Ishikawa (cell line): Measurements from ENCODE around the gene ZBTB5.

Experiments
- CEBPB ChIP-seq: IDR thresholded peaks from 2 replicates; pipeline ENCODE4 v1.6.1; 2012
- CREB1 ChIP-seq: IDR thresholded peaks from 2 replicates; pipeline ENCODE4 v1.6.1; 2012; ENCODE audit warnings: low read depth
- EGR1 ChIP-seq: IDR thresholded peaks from 2 replicates; pipeline ENCODE4 v1.6.1; 2012
- EP300 ChIP-seq: IDR thresholded peaks from 2 replicates; pipeline ENCODE4 v1.6.1; 2012; ENCODE audit warnings: borderline replicate concordance
- FOXM1 ChIP-seq: IDR thresholded peaks from 2 replicates; pipeline ENCODE4 v1.6.1; 2012; ENCODE audit warnings: low read depth, borderline replicate concordance
- MAX ChIP-seq: IDR thresholded peaks from 2 replicates; pipeline ENCODE4 v1.6.1; 2012
- NFIC ChIP-seq: IDR thresholded peaks from 2 replicates; pipeline ENCODE4 v1.6.1; 2012
- RAD21 ChIP-seq: IDR thresholded peaks from 2 replicates; pipeline ENCODE4 v1.6.1; 2012; ENCODE audit warnings: low read depth
- REST ChIP-seq: IDR thresholded peaks from 2 replicates; pipeline ENCODE4 v1.6.1; 2012; ENCODE audit warnings: low read depth, mild to moderate bottlenecking
- TAF1 ChIP-seq: IDR thresholded peaks from 2 replicates; pipeline ENCODE4 v1.6.1; 2012; ENCODE audit warnings: low read depth, mild to moderate bottlenecking
- TCF12 ChIP-seq: IDR thresholded peaks from 2 replicates; pipeline ENCODE4 v1.6.1; 2012; ENCODE audit warnings: low read depth
- TEAD4 ChIP-seq: IDR thresholded peaks from 2 replicates; pipeline ENCODE4 v1.6.1; 2012
- USF1 ChIP-seq: IDR thresholded peaks from 2 replicates; pipeline ENCODE4 v1.6.1; 2012
- YY1 ChIP-seq: IDR thresholded peaks from 2 replicates; pipeline ENCODE4 v1.6.1; 2012; ENCODE audit warnings: low read depth
- ZBTB7A ChIP-seq: IDR thresholded peaks from 2 replicates; pipeline ENCODE4 v1.6.1; 2012; ENCODE audit warnings: low read depth

The ZBTB5 gene

GRCh38 chr9:37455884-37456647, 9.2 kb downstream of the ZBTB5 start:
- TF ChIP-seq EP300 (no peak), MAX (no peak), YY1 (no peak), FOXM1 (no peak), USF1 (no peak), TEAD4 (no peak), CEBPB (no peak), NFIC (no peak), EGR1 (no peak), TAF1 (no peak), CREB1 (no peak), ZBTB7A (no peak), REST (no peak), RAD21 (no peak), TCF12 (no peak)

- TF ChIP-seq RAD21 = no peak
- TF ChIP-seq EGR1 = no peak
- no peak for TF ChIP-seq EP300
- TF ChIP-seq TEAD4 = no peak
- TF ChIP-seq CREB1 = no peak
- no peak for TF ChIP-seq CEBPB
- TF ChIP-seq FOXM1 = no peak
- TF ChIP-seq TAF1 = no peak
- TF ChIP-seq USF1 = no peak
These were observed 11.0 kb downstream of the ZBTB5 start for GRCh38 chr9:37454238-37454637.

- peak; percentile 86 for TF ChIP-seq NFIC
- no peak for TF ChIP-seq TCF12
These were observed 11.4 kb downstream of the ZBTB5 start for GRCh38 chr9:37453827-37454226.

GRCh38 chr9:37452611-37453010, 12.6 kb downstream of the ZBTB5 start:
- TF ChIP-seq REST (no peak), EP300 (no peak), MAX (no peak), YY1 (no peak), EGR1 (no peak), TCF12 (no peak), CEBPB (no peak), TAF1 (no peak), RAD21 (no peak), FOXM1 (no peak)

- no peak for TF ChIP-seq FOXM1
- no peak for TF ChIP-seq TCF12
- TF ChIP-seq TEAD4 = no peak
- no peak for TF ChIP-seq YY1
These were observed 13.6 kb downstream of the ZBTB5 start for GRCh38 chr9:37451628-37452027.

- TF ChIP-seq EGR1 = no peak
These were observed 15.2 kb downstream of the ZBTB5 start for GRCh38 chr9:37449862-37450632.
